DMS153 treated with DMSO at 0.1 percent for 48 hours (cell line): ENCODE results near the gene PELI2.
"Not testable (repeated sequence)": the region's sequence is repeated elsewhere in the genome, so short reads cannot be mapped to it uniquely, and the experiment has no call there.

Source experiments
- DNase-seq: peaks from one replicate; lab custom pipeline; 2025; ENCODE audit not compliant: unreplicated experiment; lab: John Stamatoyannopoulos, UW

PELI2 gene

DNA sequence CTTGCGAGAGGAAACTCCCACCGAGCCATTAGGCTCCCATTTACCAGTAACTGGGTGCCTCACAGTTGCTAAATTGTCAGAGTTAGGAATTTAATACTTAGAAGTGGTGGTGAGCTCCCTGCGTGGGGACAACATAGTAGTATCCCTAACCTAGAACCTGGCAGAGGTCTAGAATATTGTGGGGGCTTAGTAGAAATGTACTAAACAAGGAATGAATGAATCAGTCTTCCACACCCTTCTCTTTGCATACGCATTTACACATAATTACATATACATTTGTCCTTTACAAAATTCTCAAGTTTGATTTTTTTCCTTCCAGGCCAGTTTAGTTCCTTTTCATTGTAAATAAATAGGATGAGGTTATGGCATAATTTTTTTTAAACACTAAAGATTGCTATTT lies 24.1 kb downstream of the PELI2 start:
- DNase-seq: no peak

DNA sequence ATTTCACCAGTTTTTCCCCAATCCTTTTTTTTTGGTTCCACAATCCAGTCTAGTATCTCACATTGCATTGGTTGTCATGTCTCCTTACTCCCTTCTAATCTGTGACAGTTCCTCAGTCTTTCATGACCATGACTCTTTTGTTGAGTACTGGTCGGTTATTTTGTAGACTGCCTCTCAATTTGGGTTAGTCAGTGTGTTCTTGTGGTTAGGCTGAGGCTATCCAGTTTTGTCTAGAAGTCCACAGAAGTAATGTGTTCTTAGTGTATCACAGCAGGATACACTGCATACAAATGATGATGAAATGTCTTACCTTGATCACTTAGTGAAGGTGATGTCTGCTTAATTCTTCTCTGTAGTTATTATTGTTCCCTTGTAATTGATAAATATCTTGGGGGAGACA lies 24.8 kb downstream of the PELI2 start:
- DNase-seq: no peak

DNA sequence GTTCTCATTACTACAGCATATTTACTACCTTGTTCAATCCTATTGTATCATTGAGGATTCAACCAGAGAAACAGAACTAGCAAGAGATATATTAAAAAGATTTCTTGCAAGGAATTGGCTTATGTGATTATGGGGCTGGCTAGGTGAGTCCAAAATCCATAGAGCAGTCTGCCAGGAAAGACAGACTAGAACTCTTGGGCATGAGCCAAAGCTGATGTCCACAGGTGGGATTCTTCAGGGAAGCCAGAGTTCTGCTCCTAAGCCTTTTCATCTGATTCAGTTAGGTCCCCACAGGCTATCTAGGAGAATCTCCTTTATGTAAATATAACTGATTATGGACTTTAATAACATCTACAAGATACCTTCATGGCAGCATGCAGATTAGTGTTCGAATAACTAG lies 26.0 kb downstream of the PELI2 start:
- DNase-seq: no peak

DNA sequence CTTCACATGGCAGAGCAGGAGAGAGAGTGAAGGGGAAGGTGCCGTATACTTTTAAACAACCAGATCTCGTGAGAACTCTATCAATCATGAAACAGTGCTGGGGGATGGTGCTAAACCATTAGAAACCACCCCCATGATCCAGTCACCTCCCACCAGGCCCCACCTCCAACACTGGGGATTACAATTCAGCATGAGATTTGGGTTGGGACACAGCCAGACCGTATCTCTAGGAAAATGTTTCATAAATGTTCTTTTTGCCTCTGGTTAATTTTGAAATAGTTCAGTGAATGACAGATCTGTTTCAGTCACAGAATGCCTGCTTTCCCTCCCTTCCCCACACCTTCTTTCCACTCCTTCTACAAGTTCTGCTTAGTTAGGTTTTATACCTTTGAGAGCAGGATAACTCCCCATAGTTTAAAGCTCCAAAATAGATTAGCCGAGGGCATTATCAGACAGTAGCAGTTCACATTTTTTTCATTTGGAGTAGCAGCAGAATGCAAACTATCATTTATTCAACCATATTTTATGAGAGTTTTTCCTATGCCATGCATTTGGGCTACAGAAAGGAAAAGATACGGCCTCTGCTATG lies 27.1 kb downstream of the PELI2 start:
- no peak for DNase-seq

DNA sequence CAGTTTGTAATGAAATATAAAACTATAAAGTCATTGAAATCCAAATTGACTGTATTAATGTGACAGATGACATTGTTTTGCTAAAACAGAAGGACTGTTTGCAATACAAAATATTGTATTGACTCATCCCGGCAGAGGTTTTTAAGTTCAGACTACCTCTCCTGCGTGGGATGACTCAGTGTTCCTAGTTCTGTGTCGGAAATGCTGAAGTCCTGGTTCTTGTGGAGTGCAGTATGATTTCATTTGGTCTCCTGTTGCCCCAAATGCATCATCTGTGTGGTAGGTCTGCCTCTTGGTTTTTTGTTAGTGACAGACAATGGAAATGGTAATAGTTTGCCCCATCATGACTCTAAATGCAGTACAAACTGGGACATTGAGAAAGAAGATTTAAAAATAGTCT lies 27.8 kb downstream of the PELI2 start:
- no peak for DNase-seq

DNA sequence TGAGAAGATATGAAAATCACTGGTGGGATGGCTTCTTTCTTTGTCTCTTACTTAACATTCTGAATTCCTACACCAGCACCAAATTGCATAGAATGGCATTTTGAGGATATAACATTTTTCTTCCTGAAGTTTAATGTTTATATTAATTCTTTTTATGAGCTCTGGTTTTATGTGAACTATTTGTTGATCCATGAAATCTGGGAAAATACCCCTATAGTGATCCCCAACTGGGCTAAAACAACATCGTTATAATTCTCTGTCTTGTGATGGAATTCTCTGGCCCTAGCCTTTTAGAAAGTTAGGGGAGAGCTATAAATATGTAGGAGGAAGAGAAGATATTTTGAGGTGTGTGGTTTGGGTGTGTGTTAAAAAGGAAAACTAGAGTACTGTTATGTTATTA lies 29.2 kb downstream of the PELI2 start:
- DNase-seq: no peak

DNA sequence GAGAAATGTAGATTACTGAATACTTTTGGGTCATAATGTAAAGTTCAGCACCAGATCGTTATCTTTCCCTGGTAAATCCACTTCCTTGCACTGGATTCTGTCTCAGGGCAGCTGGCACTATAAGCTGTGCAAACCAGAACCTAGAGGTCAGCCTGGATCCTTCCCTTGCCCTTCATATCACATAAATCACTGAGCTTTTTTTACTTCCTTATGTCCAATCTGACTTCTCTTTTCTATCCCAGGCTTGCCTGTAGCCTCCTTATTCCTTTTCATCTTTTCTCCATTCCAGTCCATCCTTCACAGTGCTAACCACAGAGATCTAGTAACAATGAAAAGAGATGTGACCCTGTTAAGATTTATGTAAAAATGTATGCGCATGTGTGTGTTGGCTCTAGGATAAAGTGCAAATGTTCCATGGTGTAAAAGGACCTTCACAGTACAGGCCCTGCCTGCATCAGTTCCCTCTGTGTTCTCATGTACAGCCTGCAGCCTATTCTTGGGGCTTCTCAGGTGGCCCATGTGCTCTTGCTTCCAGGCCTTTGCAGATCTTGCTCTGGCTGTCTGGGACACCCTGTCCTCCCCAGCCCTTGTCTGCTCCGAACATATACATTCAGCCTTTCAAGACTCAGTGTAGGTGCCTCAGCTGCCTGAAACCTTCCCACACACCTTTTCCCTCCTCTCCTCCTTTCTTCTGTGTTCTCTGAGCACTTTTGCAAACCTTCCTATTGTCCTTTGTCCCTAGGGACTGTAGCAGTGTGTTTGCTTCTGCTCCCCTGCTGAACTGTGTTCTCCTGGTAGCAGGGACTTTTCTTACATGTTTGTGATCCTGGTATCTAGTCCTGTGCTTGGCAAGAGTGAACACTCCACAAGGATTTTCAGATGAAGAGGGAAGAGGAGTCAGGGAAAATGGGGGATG lies 30.0 kb downstream of the PELI2 start:
- DNase-seq: no peak

DNA sequence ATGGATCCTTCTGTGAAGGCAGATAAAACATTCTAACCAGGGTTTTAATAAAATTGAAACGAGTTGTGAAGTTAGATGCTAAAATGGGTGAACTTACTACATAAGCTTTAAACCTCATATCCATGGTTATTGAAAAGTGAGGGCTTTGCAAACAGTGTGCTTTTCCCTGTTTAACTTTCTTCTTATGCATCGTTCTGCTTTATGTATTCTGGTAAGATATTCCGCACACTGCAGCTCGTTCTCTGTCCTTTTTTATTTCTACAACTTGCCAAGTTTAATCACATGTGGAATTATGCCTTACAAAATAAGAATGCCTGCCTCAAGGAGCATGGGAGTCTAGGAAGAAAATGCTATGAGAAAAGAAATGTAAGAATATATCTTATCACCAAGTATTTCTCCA lies 30.9 kb downstream of the PELI2 start:
- no peak for DNase-seq

DNA sequence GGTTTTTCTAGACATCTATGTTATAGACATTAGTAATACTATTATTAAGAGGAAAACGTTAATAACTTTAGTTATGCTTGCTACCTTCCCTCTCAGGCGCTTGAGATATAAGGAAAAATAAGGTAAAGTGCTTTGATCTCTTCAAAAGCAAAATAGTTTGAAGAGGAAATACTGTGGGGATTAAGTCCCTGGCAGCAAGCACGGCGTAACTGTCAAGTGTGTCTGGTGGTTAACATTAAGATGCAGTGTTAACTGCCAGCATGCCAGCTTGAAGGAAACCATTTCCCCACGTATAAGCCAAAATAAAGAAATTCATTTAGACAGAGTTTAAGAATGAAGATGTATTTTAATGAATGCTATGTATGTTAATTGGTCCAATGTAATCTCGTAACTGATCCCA lies 31.8 kb downstream of the PELI2 start:
- no peak for DNase-seq

DNA sequence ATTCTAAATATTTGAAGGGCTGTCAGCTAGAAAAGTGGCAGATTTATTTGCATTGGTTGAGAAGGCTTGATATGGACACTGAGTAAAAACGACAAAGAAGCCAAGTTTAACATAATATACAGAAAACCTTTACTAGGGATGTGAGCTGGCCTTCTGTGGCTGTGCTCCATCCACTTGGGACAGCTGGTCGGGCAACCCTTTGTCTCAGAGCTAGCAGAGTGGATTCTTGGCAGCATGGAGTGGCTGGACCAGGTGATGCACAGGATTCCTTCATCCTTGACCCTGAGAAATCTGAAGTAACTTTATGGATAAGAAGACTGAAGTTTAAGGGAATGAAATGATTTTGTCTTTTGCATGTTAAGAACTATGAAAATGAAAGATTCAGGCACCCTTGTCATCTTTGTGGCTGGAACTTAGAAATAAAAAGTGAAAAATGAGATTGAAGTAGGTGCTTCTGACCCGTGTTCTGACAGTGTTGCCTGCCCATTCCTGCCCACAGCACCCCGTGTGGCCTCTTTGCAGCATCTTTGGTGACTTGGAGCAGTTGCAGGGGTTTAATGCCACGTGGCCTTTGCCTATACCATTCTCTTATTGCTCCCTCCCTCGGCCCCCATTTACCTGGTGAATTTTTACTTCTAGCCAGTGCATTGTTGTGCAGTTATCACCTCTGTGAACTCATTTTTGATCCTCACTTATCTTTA lies 32.6 kb downstream of the PELI2 start:
- no peak for DNase-seq

DNA sequence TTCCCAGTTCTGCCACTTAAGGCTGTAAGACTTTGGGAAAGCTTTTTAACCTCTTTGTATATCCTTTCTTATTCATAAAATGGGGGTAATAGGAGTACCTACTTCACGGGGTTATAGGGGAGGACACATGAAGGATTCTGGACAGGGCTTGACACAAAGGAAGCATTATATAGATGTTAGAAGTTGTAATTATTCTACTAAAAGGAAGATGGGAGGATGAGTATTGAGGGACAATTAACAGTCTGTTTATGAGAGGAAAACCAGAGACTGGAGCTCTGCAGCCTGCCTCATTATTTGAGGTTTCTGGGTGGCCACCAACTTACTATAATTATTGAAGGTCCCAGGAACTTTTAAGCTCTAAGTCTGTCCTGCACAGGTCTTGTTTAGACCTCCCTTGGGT lies 34.0 kb downstream of the PELI2 start:
- DNase-seq: no peak

DNA sequence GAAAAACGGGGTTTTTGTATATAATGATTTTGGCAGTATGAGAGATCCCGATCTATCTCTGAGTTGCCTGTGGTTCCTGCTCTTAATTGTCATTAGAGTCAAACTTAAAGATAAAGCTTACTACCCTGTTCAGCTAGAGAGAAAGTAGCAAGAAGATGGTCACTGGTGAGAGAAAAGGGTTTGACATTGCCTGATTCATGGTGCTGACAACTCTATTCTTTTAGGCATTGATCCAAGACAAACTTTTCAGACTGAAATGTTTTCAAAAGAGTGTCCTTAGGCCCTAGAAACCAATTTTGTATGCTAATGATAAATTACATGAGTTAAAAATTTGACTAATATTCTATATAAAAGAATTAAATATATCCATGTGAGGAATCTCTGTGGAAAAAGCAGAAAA lies 35.1 kb downstream of the PELI2 start:
- no peak for DNase-seq

DNA sequence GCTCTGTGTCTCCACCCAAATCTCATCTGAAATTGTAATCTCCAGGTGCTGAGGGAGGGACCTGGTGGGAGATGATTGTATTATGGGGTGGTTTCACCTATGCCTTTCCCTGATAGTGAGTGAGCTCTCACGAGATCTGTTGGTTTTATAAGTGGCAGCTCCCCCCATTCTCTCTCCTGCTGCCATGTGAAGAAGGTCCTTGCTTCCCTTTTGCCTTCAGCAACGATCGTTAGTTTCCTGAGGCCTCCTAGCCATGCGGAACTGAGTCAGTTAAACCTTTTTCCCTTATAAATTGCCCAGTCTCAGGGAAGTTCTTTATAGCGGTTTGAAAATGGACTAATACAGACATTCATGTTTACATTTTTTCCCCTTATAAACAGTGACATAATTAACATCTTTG lies 36.1 kb downstream of the PELI2 start:
- DNase-seq: no peak

DNA sequence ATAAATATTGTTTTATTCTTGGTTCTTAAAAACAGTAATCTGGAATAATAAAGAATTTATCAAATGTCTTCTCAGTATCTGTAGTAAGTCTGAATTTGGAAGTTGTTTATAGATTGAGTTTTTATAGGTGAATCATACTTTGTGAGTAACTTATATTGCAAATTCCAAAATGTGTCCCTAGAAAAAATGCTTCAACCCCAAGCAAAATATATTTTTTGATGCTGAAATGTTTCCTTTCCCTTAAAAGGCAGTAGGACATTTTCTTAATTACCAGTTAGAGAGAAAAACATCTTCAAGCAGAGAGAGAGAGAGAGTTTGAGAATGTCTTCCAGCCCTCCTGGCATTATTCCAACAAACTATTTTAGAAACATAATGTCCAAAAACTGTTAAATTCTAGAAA lies 37.9 kb downstream of the PELI2 start:
- no peak for DNase-seq

DNA sequence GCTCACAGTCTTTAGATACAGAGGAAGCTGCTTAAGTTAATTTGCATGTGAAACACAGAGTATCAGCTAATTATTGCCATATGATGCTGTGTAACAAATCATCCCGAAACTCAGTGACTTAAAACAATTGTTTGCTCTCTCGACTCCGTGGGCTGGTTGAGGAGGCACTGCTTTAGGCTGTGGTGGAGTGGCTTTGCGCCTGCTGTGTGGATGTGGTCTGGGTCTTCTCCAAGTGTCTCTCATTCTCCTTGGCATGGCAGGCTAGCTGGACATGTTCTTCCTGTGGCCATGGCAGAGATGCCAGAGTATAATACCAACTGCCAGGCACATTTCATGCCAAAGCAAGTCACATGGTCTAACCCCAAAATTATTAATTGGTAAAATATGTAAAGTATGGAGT lies 40.9 kb downstream of the PELI2 start:
- no peak for DNase-seq

DNA sequence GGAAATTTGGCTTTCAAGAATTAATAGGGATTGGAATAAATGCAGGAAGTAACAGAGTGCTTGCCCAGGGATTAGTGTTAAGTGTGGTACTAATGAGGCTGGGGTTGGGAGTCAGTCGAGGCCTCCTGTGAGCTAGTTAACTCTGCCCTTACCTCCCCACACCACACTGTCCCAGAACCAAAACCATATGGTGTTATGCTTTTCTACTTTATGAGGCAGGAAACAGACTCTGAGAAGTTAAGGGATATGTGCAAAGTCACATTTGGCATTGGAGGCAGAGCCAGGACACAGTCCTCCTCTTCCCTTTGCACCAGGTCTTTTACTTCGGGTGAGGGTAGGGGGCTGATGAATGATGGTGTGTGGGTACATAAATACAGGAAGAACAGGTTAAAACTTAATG lies 41.9 kb downstream of the PELI2 start:
- DNase-seq: no peak

DNA sequence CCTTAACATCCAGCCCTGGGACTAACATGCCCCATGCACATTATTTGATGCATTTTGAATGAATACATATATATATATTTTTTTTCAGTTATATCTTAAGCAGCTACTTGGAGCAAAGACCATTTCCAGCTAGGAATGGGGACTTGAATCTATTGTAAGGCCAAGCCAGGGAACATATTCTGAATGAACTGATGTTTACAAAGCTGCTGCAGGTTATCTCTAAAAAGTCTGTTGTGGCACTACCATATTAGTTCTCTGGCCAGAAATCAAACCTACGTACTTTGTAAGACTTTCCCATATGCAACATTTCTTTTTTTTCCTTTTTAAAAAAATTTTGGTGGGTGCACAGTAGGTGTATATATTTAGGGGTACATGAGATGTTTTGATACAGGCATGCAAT lies 43.4 kb downstream of the PELI2 start:
- DNase-seq: no peak

DNA sequence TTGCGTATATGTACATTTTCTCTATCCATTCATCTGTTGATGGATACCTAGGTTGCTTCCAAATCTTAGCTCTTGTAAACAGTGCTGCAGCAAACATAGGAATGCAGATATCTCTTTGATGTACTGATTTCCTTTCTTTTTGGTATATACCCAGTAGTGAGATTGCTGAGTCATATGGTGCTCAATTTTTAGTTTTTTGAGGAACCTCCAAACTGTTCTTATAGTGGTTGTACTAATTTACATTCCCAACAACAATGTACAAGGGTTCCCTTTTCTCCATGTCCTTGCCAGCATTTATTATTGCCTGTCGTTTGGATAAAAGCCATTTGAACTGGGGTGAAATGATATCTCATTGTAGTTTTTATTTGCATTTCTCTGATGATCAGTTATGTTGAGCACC lies 44.3 kb downstream of the PELI2 start:
- no peak for DNase-seq

DNA sequence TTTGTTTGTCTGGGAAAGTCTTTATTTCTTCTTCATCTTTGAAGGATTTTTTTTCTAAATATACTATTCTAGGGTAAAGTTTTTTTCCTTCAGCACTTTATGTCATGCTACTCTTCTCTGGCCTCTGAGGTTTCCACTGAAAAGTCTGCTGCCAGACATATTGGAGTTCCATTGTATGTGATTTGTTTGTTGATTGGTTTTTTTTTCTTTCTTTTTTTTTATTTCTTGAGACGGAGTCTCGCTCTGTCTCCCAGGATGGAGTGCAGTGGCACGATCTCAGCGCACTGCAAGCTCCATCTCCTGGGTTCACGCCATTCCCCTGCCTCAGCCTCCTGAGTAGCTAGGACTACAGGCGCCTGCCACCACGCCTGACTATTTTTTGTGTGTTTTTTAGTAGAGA lies 48.4 kb downstream of the PELI2 start:
- not testable (repeated sequence) for DNase-seq

DNA sequence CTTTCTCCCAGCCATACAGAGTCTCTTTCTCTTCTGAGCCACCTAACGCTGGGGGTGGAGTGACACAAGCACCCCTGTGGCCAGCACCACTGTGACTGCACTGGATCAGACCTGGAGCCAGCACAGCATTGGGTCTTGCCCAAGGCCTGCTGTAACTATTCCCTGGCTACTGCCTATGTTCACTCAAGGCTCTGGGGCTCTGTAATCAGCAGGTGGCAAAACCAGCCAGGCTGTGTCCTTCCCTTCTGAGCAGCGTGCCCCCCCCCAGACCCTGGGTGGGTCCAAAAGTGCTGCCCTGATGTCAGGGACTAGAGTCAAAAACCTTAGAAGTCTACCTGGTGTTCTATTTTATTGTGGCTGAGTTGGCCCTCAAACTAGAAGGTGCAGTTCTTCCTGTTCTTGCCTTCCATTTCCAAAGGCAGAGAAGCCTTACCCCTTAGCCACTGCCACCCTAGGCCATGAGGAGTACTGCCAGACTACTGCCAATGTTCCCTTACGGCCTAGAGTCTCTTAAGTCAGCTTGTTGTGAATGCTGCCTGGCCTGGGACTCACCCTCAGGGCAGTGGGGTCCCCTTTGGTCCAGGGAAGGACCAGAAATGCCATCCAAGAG lies 49.9 kb downstream of the PELI2 start:
- no peak for DNase-seq

DNA sequence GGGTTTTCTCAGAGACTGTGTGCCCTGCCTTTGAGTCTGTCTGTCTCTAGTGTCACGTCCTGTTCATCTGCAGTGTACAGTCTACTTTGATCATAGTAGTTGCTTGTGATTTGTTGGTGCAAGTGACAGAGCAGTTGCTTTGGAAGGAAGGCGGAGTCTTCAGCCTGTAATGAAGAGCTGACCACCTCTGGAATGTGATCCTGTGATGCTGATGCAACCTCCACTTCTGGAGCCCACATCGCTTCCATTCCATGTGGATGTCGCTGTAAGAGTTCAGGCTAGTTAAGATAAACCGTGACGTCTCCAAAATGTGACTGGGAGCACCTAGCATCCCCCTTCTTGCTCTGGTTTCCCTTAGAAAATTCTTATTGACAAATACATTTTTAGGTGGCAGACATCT lies 51.8 kb downstream of the PELI2 start:
- DNase-seq: no peak
